Fibroblast of gingiva (primary cell): Measurements from ENCODE around the gene MYOZ3.

Experiments
- DNase-seq: peaks from one replicate; pipeline ENCODE4 v3.0.0-alpha.2; 2011; ENCODE audit warnings: low read depth

Gene MYOZ3

DNA sequence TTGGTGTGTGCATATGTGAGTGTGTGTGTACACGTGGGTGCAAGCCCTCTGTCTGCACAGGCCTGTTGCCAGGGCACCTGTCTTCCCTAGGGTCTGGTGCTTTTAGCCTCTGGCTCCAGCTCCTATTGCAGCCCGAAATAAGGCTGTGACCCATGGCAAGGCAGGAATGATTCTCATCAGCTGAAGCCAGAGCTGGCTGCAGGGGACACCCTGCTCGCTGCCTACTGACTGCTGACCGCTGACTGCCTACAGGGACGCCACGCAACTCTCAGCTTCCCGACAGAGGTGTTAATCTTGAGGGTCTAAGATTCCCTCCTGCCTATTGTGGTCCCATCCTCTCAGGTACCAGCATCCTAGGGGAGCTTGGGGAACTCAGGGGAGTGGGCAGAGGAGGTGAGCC lies at the start of gene MYOZ3:
TSS of gene MYOZ3 (plus strand) at position 166 of the 400 bp plus-strand sequence. CDS start 1,691 bp downstream, outside the sequence.
- DNase-seq = no peak

GRCh38 chr5:150612405-150612804 lies 48.6 kb upstream of the MYOZ3 start:
- no peak for DNase-seq

DNA sequence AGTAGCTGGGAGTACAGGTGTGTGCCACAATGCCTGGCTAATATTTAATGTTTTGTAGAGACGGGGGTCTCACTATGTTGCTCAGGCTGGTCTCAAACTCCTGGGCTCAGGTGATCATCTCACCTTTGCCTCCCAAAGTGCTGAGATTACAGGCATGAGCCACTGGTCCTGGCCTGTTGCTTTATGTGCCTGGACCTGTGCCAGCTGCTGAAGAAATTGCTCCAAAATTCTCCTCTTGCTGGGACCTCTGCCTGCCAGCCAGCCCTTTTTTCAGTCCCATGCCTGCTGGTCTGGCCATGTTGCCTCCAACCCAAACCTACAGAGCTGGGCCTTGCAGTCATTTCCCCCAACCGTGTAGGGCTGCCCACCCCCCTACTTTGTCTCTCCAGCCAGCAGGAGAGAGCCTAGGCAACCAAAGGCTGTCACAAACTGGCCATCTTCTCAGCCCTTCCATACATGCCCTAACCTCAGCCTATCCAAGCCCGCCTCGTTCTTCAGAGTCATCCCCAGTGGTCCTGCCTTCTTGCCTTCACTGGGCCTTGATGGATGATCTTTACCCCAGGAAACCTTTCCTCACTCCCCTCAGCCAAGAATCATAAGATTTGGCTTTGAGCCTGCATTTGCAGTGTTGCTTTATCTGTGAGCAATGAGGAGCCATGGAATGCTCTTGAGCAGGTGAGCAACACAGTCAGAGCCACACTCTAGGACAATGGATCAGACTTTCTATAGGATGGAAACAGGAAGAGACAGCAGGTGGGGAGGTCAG lies 48.0 kb upstream of the MYOZ3 start:
- no peak for DNase-seq

- DNase-seq = no peak
These were observed 46.9 kb upstream of the MYOZ3 start for GRCh38 chr5:150613991-150614660.

DNA sequence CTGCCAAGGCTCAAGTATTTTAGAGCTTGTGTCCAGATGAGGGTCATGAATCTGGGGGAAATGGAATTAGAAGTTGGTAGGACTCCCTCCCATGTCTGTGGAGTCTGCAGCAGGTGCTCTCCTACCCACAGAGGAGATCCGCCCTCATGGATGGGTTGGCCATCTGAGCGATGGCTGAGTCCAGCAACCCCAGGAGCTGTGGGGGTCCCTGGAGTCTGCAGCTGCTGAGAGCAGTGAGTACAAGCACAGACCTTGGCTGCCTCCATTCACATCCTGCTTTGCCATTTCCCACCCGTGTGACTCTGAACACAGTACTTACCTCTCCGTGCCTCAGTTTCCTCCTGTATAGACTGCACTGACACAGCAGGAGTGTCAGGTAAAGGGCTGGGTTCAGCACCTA lies 46.4 kb upstream of the MYOZ3 start:
- DNase-seq = no peak

- DNase-seq = peak; percentile 27
These were observed 45.8 kb upstream of the MYOZ3 start for GRCh38 chr5:150615141-150615699.

DNA sequence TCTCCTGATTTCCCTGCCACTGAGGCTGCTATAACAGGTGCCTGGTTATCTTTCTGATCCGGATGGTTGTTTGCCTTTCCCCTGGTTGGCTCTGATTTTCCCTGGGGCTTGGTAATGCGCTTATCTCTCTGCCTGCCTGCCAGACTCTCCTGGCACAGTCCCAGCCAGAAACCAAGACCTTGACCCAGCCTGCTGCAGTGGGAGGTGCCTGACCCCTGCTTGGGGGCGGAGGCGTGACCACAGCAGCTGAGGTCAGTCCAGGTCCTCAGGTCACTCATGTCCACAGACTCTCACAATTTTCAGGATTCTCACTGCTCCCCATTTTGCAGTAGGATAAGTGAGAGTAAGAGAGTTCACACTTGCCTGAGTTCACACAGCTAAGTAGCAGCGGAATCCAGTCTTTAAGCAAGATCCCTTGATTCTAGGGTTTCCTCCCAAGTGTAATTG lies 45.0 kb upstream of the MYOZ3 start:
- DNase-seq = no peak

DNA sequence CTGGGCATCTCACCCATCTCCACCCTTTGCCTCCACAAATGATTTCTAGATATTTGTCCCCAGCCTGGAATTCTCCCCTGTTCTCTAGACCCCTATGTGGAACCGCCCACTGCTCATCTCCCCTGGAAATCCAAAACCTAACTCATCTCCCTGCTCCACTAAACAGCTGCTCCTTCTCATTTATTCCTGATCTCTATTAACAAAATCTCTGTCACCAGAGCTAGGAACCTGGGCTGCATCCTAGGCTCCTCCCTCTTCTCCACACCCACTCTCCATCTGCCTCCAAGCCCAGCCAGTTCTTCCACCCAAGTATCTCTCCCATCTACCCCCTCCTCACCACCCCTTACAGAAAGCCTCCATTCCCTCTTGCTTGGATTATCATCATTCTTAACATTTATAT lies 44.5 kb upstream of the MYOZ3 start:
- DNase-seq = no peak

GRCh38 chr5:150618163-150618562 lies 42.9 kb upstream of the MYOZ3 start:
- no peak for DNase-seq

DNA sequence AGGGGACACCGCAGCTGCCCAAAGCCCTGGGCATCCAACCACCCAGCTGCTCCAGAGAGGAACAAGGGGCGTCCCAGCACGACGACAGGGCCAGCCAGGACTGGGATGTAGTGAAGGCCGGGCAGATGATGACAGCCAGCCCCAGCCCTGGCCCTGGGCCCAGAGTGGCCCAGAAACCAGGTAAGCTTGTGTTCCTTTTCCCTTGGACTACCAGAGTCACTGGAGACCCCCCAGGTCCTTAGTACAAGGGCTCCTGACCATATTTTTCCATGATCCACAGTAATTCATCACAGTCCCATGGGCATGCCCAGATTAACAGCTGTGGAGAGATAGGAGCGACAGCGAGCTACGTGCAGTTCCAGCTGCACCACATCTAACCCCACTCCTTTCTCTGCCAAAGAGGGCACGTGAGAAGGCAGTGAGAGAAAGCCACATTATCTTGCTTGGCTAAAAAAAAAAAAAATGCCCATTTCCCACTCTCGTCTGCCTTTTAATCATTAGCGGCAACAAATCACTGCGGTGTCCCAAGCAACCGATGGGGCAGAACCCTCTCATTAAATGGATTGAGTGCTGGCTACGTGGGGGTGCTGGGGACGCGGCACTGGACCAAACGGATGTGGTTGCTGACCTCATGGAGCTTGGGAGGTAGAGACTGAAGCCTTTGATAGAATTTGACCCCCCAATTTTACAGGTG lies 42.3 kb upstream of the MYOZ3 start:
- no peak for DNase-seq

DNA sequence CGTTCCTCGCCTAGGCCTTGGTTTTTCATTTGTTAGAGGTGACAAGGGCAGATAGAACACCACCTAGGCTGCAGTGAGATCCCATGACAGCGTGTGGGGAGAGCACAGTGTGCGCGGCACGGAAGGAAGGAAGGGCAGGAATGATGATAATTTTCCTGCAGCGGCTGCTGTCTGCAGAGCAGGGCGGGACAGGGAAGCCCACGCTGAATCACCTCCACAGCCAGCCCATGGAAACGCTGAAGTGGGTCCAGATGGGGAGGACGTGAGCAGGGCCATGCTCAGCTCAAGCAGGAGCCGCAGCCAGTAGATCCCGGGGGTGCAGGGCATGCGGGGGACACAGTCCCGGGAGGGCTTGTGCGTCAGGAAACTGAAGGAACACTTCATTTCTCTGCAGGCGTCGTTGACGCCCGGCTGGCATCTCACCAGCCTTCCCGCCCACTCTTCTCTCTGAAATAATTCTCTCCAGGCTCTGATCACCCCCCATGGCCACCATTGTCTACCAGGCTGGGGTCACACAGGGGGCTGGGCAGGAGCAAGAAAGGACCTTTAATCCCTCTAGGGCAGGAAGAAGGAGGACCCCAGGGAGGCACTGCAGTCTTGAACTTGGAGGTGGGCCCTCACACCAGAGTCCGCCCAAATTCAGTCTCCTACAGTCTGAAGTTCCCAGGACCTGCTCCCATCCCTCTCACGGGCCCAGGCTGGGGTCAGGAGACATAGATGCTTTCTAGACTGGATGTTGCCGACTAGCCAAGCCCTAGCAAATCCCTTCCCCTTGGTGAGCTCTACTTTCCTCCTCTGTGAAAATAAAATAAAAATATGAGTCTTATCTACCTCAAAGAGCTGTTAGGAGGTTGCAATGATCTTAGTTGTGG lies 41.5 kb upstream of the MYOZ3 start:
- DNase-seq = no peak

DNA sequence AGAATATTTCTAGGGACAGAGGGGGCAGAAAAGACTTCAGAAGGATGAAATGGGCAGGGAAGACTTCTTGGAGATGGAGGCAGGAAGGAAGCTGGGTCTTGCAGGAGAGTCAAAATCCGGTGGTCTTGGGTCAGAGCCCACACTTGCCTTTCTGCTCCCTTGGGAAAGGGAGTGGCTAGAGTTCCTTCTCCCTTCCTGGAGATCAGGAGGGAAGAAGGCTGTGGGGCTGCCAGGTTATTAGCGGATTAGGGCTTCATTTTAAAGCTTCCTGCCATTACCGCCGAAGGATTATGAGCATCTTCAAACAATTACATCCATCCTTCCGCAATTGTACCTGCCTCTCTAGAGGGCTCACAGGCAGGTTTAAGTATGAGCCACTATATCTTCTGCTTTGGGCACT lies 39.8 kb upstream of the MYOZ3 start:
- no peak for DNase-seq

DNA sequence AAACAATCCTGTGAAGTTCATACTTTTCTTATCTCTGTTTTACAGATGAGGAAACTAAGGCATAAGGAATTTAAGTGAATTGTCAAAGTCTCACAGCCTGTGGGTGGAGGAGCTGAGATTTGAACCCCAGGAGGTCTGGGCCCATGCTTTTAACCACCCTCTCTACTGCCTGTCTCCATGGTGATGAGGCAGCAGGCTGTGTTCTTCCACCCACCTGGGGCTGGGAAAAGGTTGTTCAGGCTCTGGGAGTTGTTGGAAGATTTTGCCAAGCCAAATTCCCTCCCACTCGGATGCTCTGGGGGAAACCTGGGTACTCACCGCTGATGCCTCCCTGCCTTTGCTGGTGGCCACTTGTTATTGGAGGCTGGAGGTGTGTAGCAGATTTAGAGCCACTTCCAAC lies 38.9 kb upstream of the MYOZ3 start:
- no peak for DNase-seq

DNA sequence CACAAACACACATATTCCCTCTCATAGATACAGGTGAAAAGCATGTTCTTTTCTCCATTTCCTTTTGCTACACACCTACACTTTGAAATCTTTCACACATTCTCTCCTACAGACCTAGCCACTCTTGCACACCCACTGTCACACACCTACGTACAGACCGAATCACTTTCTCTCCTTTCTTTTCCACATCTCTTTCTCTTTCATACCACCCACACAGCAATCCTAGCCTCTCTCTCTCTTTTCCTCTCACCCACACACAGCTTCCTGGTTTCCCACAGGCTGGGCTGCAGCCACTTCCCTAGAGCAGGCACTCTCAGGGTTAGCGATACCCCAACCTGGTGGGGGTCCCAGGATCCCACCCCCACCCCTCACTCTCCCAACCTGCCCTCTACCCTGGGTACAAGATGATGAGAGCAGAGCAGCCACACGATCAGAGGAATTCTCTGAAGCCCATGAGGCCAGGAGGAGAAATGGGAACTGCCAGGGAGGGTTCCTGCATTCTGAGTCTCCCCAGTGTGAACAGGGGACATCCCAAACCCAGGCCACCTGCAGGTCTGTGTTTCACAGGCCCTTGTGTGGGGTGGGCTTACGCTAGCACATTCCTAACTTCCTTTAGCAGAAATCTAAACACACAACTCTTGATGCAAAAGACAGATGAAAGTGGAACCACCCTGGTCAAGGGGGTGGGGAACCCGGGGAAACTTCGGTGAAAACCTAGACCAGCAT lies 37.7 kb upstream of the MYOZ3 start:
- no peak for DNase-seq

GRCh38 chr5:150623878-150624216 lies 37.2 kb upstream of the MYOZ3 start:
- no peak for DNase-seq

DNA sequence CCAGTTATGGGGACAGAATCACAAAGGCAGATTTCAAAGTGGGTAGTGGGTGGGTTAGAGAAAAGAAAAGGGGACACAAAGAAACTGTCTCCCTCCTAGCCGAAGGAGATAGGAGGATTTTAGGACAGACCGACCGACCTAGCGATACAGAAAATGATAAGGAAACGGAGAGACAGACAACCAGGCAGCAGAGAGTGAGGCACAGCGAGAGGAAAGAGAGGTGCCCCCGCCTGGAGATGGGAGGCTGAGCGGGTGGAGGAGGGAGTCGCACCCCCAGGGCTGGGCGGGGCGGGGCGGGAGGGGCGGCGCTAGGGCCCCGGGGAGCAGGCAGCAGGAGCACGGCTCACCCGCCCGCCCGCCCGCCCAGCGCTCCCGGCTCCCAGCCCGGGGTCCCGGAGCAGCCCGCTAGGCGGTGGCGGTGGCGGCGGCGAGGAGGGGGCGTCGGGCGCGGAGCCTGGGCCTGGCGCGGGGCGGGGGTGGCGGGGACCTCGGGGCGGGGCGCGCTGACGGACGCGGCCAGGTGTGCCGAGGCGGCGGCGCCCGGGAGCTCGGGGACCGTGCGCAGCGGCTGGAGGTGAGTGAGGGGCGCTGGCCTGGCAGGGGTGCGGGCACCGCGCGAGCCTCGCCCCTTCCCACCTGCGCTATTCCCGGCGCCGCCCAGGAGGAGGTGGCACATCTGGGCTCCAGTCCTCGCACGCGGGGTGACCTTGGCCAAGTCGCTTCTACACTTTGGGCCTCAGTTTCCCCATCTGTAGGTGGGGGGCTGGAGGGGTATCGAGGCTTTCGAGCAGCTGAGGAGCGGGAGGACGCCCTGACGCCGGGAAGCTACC lies 36.5 kb upstream of the MYOZ3 start:
- no peak for DNase-seq

GRCh38 chr5:150625164-150625535 lies 35.9 kb upstream of the MYOZ3 start:
- no peak for DNase-seq

DNA sequence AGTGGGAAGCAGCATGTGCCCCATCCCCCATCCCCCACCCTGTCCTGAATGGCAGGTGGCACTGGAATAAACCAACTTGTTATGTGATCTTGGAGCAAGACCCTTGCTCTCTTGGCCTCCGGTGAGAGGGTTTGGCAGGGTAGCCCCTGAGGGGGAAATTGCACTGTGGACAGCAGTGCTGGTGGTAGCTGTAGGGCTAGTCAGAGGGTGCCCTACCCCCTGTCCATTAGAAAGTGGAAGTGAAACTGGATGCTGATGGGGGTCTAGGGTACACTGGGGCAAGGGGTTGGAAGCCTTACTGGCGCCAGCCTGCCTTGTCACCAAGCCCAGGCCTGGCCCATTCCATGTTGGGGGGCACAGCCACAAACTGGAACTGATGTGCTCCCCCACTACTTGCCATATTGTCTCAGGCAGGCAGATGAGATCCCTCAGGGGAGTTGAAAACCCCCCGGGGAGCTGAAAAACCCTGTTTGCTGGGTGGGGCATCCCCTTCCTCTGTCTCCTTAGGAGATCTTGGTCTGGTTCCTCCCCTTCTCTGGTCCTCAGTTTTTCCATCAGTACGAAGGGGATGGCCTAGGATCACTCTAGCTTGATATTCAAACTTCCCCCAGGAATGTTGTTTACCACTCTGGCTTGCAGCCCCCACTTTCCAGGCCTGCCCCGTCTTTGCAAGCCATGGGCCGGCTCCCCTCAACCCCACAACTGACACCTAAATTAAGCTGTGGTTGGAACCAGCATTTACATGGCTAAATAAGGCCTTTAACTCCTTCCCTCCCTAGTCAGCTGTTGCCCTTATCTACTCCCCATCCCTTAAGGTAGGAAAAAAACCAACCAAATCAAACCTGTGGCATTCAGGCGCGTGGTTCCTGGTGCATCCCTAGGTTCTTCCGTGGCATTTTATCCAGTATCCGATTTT lies 35.0 kb upstream of the MYOZ3 start:
- DNase-seq = no peak

- no peak for DNase-seq
These were observed 34.2 kb upstream of the MYOZ3 start for GRCh38 chr5:150626853-150627276.
